HG02884 (cell line): ENCODE measurements around the gene VRK3.
A peak's percentile ranks its signal among the peaks of the same experiment; 100 is the strongest.

ENCODE experiments used
- ATAC-seq: cut with Tn5 transposase; IDR thresholded peaks from one replicate; pipeline ENCODE4 v1.9.1; 2021; ENCODE audit warnings: mild to moderate bottlenecking, moderate library complexity; ENCODE audit not compliant: unreplicated experiment

The VRK3 gene

DNA sequence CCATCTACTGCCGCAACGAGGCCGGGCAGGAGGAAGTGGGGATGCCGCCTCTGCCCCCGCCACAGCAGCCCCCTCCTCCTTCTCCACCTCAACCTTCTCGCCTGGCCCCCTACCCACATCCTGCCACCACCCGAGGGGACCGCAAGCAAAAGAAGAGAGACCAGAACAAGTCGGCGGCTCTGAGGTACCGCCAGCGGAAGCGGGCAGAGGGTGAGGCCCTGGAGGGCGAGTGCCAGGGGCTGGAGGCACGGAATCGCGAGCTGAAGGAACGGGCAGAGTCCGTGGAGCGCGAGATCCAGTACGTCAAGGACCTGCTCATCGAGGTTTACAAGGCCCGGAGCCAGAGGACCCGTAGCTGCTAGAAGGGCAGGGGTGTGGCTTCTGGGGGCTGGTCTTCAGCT is 92.4 kb downstream of the VRK3 start:
- no peak for ATAC-seq

- ATAC-seq: no peak
Measured at GRCh38 chr19:49932041-49932451, 93.1 kb downstream of the VRK3 start.

- no peak for ATAC-seq
Measured at GRCh38 chr19:49931293-49932040, 93.7 kb downstream of the VRK3 start.

DNA sequence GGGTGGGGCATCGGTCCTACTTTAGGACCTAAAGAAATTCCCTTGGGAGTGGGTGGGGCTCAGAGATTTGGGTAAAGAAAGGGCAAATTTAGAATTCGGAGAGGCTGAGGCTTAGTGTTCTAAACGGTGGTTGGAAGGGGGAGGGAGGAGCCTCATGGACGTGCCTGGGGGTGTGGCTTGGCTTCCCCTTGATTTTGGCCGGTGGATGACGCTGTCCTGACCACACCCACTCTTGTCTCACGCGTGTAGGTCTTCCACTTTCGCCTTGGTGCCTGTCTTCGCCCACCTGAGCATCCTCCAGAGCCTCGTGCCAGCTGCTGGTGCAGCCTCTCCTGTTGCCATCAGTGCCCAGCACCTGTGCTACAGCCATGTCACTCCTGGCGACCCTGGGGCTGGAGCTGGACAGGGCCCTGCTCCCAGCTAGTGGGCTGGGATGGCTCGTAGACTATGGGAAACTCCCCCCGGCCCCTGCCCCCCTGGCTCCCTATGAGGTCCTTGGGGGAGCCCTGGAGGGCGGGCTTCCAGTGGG is 94.6 kb downstream of the VRK3 start:
- no peak for ATAC-seq

- peak; percentile 48 for ATAC-seq
Measured at GRCh38 chr19:49929611-49930482, 95.3 kb downstream of the VRK3 start.

DNA sequence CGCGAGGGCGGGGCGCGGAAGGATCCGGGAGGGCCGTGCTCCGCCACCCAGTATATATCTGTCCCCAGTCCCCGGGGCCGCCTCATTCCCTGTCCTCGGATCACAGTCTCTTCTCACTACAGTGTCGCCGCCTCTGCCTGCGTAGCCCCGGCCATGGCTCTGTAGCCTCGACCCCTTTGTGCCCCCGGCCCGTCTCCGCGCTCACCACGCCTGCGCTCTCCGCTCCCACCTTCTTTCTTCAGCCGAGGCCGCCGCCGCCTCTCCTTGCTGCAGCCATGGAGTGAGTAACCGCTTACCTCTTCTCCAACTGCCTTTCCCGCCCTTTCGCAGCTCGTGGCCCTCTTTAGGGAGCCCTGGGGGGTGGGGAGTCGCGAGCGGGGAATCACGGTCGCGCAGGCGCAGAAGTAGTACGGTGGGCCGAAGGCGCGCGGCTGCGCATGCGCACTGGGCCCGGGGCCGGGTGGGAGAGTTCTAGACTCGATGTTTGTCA is 96.0 kb downstream of the VRK3 start, which contains the start of the genes ATF5 and NUP62:
Gene ATF5, plus strand, starts transcription at position 85 of the 490 bp plus-strand sequence. CDS start 1,646 bp downstream, outside the sequence.
Gene NUP62, minus strand, starts transcription at position 384 of the 490 bp plus-strand sequence. CDS start 19,697 bp downstream, outside the sequence.
- ATAC-seq: peak; percentile 35

DNA sequence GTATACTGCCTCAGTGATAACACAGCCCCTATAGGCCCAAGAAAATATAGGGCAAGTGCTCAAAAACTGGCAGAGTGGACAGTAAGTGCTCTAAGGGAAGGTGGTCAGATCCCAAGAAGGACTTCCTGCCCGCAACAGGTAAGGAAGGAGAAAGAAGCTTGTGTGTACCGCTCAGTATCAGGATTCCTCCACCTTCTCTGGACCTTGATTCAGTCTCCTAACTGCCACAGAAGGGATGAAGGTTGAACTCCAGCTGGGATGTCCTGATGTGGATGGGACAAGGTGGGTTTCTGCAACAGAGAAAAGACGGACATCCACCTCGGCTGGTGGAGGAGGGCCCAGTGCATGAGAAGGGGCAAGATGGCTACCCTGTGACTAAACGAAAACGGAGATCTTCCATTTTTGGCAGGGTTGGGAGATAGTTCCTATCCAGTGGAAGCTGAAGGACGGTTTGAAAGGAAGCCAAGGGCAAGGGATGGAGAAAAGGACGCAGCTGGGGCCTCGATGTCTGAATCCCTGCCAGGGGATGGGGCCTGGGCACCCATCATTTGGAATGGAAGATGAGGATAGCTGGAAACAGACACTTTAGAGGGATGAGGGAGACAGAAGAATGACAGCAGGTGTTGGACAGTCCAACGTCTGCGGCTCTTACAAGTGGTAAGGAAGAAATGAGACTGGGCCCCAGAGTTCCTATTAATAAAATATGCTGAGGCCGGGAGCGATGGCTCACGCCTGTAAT is 97.5 kb downstream of the VRK3 start:
- no peak for ATAC-seq

GRCh38 chr19:49926515-49926914 is 98.7 kb downstream of the VRK3 start:
- no peak for ATAC-seq
